Endothelial cell of umbilical vein (primary cell): ENCODE data around the gene PRR23C. TPM values are rescaled to one million over a fixed set of nuclear protein-coding genes. Genes with fewer than 3 reads are reported as not detected.

ENCODE experiments used
- BruUV-seq: library from RNA; stranded (reverse); fragments of 400-500 nt; replicated peaks from 2 replicates; lab custom pipeline; 2021; lab: Mats Ljungman, UMichigan
- CTCF ChIA-PET: fragments of 300-600, 350-600 bp; sonication (Branson Sonifier 250); formaldehyde crosslinking; loops from one replicate; lab custom pipeline; 2021; ENCODE audit warnings: antibody characterized with exemption, inconsistent platforms; lab: Charles Lee
- POLR2A ChIA-PET: fragments of 300-600, 350-600 bp; sonication (Branson Sonifier 250); formaldehyde crosslinking; loops from one replicate; lab custom pipeline; 2021; ENCODE audit warnings: antibody characterized with exemption, inconsistent platforms; lab: Charles Lee
- DNase-seq: peaks from one replicate; pipeline ENCODE4 v3.0.0-alpha.2; 2011; ENCODE audit warnings: low read depth, low spot score
- FAIRE-seq: peaks from 2 replicates; lab custom pipeline; 2011; peaks lifted over from hg19 to GRCh38; lab: Jason Lieb, UNC
- H2AFZ ChIP-seq: 2 replicates; pipeline ENCODE4 v1.6.0; 2012; ENCODE audit warnings: low read depth, low read length, control low read depth, inconsistent platforms
- H3K27ac ChIP-seq: 2 replicates; pipeline ENCODE4 v1.5.1; 2011; ENCODE audit warnings: low read depth, mild to moderate bottlenecking, control low read depth, low read length, moderate library complexity; ENCODE audit not compliant: insufficient read depth
- H3K27me3 ChIP-seq, 2 experiments: 2 replicates each; pipeline versions ENCODE4 v1.6.0 to v1.6.1; 2011; ENCODE audit warnings: low read length in 2 of 2, mixed read lengths in 1 of 2; ENCODE audit not compliant: control insufficient read depth in 2 of 2, insufficient read depth in 2 of 2
- H3K36me3 ChIP-seq, 2 experiments: 2 replicates in 1 of 2; 3 replicates in 1 of 2; pipeline ENCODE4 v1.5.1; 2011; ENCODE audit warnings: low read length in 2 of 2, mild to moderate bottlenecking in 1 of 2, moderate library complexity in 1 of 2; ENCODE audit not compliant: control insufficient read depth in 2 of 2, insufficient read depth in 2 of 2; ENCODE audit errors: extremely low read depth in 1 of 2
- H3K4me1 ChIP-seq: 3 replicates; pipeline ENCODE4 v1.5.1; 2011; ENCODE audit warnings: mild to moderate bottlenecking, low read length; ENCODE audit not compliant: control insufficient read depth, insufficient read depth; ENCODE audit errors: extremely low read depth
- H3K4me2 ChIP-seq: 2 replicates; pipeline ENCODE4 v1.6.1; 2011; ENCODE audit warnings: low read length, control low read depth, mixed read lengths; ENCODE audit not compliant: insufficient read depth
- H3K4me3 ChIP-seq, 3 experiments: fragments of 200-600 bp in 1 of 3; sonication (generic), shearing (Covaris generic) in 1 of 3; replicated peaks in 1 of 3; 2 replicates each; pipeline ENCODE4 v1.5.1; 2011 to 2016; ENCODE audit warnings: control low read depth in 3 of 3, low read length in 3 of 3, mild to moderate bottlenecking in 2 of 3, inconsistent platforms in 1 of 3, low read depth in 1 of 3, moderate library complexity in 1 of 3; ENCODE audit not compliant: insufficient read depth in 1 of 3
- H3K79me2 ChIP-seq: 2 replicates; pipeline ENCODE4 v1.6.0; 2012; ENCODE audit warnings: low read length, inconsistent platforms; ENCODE audit not compliant: control insufficient read depth, insufficient read depth
- H3K9ac ChIP-seq: replicated peaks from 2 replicates; pipeline ENCODE3; 2011; ENCODE audit warnings: low read length, control low read depth; ENCODE audit not compliant: insufficient read depth; ENCODE audit errors: extremely low read depth
- H3K9me1 ChIP-seq: replicated peaks from 3 replicates; pipeline ENCODE4 v1.6.0; 2011; ENCODE audit warnings: mild to moderate bottlenecking, low read length; ENCODE audit not compliant: control insufficient read depth, insufficient read depth; ENCODE audit errors: extremely low read depth
- H3K9me3 ChIP-seq: replicated peaks from 2 replicates; pipeline ENCODE4 v1.5.1; 2012; ENCODE audit warnings: low read length, inconsistent platforms; ENCODE audit not compliant: control insufficient read depth, insufficient read depth
- H4K20me1 ChIP-seq: replicated peaks from 2 replicates; pipeline ENCODE3; 2011; ENCODE audit warnings: mild to moderate bottlenecking, low read length; ENCODE audit not compliant: control insufficient read depth, insufficient read depth; ENCODE audit errors: extremely low read depth
- EZH2 ChIP-seq: IDR thresholded peaks from 2 replicates; pipeline ENCODE4 v1.6.1; 2012; ENCODE audit warnings: borderline replicate concordance, low read depth, mild to moderate bottlenecking, moderate library complexity, low read length, inconsistent platforms; ENCODE audit not compliant: severe bottlenecking
- FOS ChIP-seq: IDR thresholded peaks from 2 replicates; pipeline ENCODE4 v1.6.1; 2011; ENCODE audit warnings: mild to moderate bottlenecking, low read length, moderate library complexity, borderline replicate concordance; ENCODE audit not compliant: insufficient read depth
- GATA2 ChIP-seq: IDR thresholded peaks from 2 replicates; pipeline ENCODE4 v1.7.0; 2011; ENCODE audit warnings: low read depth, mild to moderate bottlenecking, moderate library complexity, mixed read lengths, low read length; ENCODE audit not compliant: insufficient read length, insufficient read depth
- JUN ChIP-seq: IDR thresholded peaks from 2 replicates; pipeline ENCODE4 v1.6.1; 2011; ENCODE audit warnings: borderline replicate concordance, low read depth; ENCODE audit not compliant: insufficient read length, insufficient read depth
- MYC ChIP-seq: IDR thresholded peaks from one replicate; pipeline ENCODE4 v1.6.1; 2011; ENCODE audit warnings: mild to moderate bottlenecking, low read depth, low read length
- POLR2A ChIP-seq: IDR thresholded peaks from 2 replicates; pipeline ENCODE4 v1.6.1; 2012; ENCODE audit warnings: low read depth, mild to moderate bottlenecking, control low read depth, low read length
- POLR2AphosphoS5 ChIP-seq: IDR thresholded peaks from 2 replicates; pipeline ENCODE4 v1.6.1; 2012; ENCODE audit warnings: low read depth, mild to moderate bottlenecking, control low read depth, low read length, moderate library complexity; ENCODE audit not compliant: insufficient read depth
- dilution Hi-C: fragments of 300-500 bp; cut with MboI; formaldehyde crosslinking; loops from one replicate; pipeline ENCODE4 v1.15.0; 2019; ENCODE audit warnings: low sequenced_read_pairs; ENCODE audit not compliant: extremely low pct_ligation_motif_present
- intact Hi-C: fragments of 100-400 bp; cut with micrococcal nuclease; formaldehyde crosslinking; loops from one replicate; pipeline ENCODE4 v1.10.0; 2022
- polyA plus RNA-seq, 4 experiments: library from polyadenylated mRNA; depleted of rRNA in 3 of 4; stranded (reverse) in 3 of 4; unstranded in 1 of 4; fragments of >200 nt; gene quantifications; 2 replicates each; pipeline versions ENCODE4 v1.2.1 to v1.2.3, GENCODE V29; 2011 to 2012; ENCODE audit warnings: missing spikeins in 1 of 4
- total RNA-seq: library from RNA; stranded (reverse); gene quantifications from 2 replicates; pipeline ENCODE4 v1.2.3, GENCODE V29; 2021
- TF ChIP-seq, protein P1 (sequence below): IDR thresholded peaks from 2 replicates; pipeline ENCODE4 v1.6.1; 2011; ENCODE audit not compliant: insufficient read depth, insufficient read length
- TF ChIP-seq, protein P2 (sequence below), 2 donors: IDR thresholded peaks; 1 replicate in 1 of 2; 2 replicates in 1 of 2; pipeline ENCODE4 v1.5.1; 2011; ENCODE audit warnings: low read length in 2 of 2, mild to moderate bottlenecking in 2 of 2, moderate library complexity in 2 of 2, control low read depth in 1 of 2, inconsistent platforms in 1 of 2, low read depth in 1 of 2; ENCODE audit not compliant: insufficient read depth in 1 of 2; ENCODE audit errors: extremely low read depth in 1 of 2

PRR23C gene
- total and polyA plus RNA-seq, 2 donors (not counting 3 experiments of a cell fraction or from before 2014, with no cell fraction given): not detected

DNA sequence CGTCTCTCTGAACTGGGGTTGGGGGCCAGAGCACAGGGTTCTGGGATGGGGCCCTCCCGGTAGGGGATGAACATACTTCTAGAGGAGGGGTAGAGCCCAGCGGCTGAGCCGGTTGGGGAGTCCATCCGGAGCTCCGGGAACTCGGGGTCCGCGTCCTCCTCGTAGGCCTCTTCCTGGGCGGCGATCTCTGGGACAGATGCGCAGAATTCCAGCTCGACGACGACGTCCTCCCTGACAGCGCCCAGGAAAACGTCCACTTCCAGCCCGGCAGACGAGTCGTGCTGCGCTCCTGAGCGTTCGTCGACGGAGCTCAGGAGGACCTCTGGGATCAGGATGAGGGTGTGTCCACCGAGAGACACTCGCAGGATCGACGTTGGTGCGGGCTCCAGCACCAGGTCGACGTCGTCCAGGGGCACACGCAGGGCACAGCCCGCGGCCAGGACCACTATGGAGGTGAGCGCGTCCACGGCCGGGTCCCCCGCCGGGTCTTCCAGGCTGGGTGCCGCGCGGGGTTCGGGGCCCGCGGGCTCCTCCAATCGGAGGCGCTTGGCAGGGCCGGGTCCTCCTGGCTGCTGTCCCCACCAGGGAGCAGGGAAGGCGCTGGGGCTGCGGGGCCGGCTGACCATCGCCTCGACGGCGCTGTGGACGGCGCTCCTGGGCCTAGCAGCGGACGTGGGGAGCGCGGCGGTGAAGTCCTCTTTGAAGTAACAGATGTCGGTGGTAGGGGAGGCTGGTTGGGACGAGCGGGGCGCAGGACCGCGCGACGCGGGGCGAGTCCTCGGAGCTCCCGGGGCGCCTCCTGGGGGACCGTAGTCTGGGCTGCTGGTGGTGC, 24.4 kb downstream of the PRR23C start:
- no TSS peak for BruUV-seq
- H3K27me3 ChIP-seq: no peaks in the 10 kb centered on the region
- dilution Hi-C loops: no loop called here

More for the DNA sequence above, 24.4 kb downstream of the PRR23C start:
- H3K9me1 ChIP-seq: no peaks in the 10 kb centered on the region
- no peaks in the 10 kb centered on the region for H3K79me2 ChIP-seq
- no peak overlapping the region for H2AFZ ChIP-seq
- H4K20me1 ChIP-seq: no peaks in the 10 kb centered on the region
- DNase-seq (no peak), FAIRE-seq (no peak)
- POLR2A ChIA-PET: no interaction called here
- intact Hi-C loops: no loop called here
- CTCF ChIA-PET: no interaction called here
- no peaks in the 10 kb centered on the region for H3K9me3 ChIP-seq
- no peak overlapping the region for H3K27ac ChIP-seq
- no peak overlapping the region for H3K9ac ChIP-seq
- H3K4me2 ChIP-seq: no peak overlapping the region
- H3K4me1 ChIP-seq: no peaks in the 10 kb centered on the region
- TF ChIP-seq POLR2AphosphoS5 (no peak), GATA2 (no peak), MYC (no peak), POLR2A (no peak), FOS (no peak), EZH2 (no peak), JUN (no peak)
- TF ChIP-seq, protein P1, sequence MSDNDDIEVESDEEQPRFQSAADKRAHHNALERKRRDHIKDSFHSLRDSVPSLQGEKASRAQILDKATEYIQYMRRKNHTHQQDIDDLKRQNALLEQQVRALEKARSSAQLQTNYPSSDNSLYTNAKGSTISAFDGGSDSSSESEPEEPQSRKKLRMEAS: no peak
- TF ChIP-seq, protein P2, sequence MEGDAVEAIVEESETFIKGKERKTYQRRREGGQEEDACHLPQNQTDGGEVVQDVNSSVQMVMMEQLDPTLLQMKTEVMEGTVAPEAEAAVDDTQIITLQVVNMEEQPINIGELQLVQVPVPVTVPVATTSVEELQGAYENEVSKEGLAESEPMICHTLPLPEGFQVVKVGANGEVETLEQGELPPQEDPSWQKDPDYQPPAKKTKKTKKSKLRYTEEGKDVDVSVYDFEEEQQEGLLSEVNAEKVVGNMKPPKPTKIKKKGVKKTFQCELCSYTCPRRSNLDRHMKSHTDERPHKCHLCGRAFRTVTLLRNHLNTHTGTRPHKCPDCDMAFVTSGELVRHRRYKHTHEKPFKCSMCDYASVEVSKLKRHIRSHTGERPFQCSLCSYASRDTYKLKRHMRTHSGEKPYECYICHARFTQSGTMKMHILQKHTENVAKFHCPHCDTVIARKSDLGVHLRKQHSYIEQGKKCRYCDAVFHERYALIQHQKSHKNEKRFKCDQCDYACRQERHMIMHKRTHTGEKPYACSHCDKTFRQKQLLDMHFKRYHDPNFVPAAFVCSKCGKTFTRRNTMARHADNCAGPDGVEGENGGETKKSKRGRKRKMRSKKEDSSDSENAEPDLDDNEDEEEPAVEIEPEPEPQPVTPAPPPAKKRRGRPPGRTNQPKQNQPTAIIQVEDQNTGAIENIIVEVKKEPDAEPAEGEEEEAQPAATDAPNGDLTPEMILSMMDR (IDR thresholded peaks at IDR 0.05; ENCODE audit: extremely low read depth in 1 of 2, insufficient read depth in 1 of 2, low read depth in 1 of 2, low read length in 2 of 2): no peak
- H3K4me3 ChIP-seq: no peak overlapping the region
- no peaks in the 10 kb centered on the region for H3K36me3 ChIP-seq
